GM12878 (cell line): ENCODE data around the gene SOWAHD.
A peak's percentile ranks its signal among the peaks of the same experiment; 100 is the strongest.

Experiments
- BACH1 ChIP-seq: fragments of 450-650 bp; IDR thresholded peaks from 2 replicates; pipeline ENCODE4 v1.6.1; 2017; ENCODE audit warnings: mild to moderate bottlenecking, borderline replicate concordance
- CREB1 ChIP-seq: IDR thresholded peaks from 2 replicates; pipeline ENCODE4 v1.6.1; 2012; ENCODE audit warnings: low read depth, mild to moderate bottlenecking, inconsistent platforms
- MYC ChIP-seq: IDR thresholded peaks from 2 replicates; pipeline ENCODE4 v1.6.1; 2011; ENCODE audit warnings: mild to moderate bottlenecking, low read length, moderate library complexity, inconsistent platforms; ENCODE audit not compliant: insufficient read depth, insufficient replicate concordance, insufficient read length, severe bottlenecking
- NR2C2 ChIP-seq: IDR thresholded peaks from 2 replicates; pipeline ENCODE4 v1.6.1; 2011; ENCODE audit warnings: borderline replicate concordance, low read depth; ENCODE audit not compliant: control insufficient read depth, insufficient read length
- POLR2AphosphoS5 ChIP-seq: IDR thresholded peaks from 2 replicates; pipeline ENCODE4 v1.6.1; 2011; ENCODE audit warnings: mild to moderate bottlenecking, low read length, inconsistent platforms
- RB1 ChIP-seq: fragments of 450-650 bp; formaldehyde crosslinking; IDR thresholded peaks from 2 replicates; pipeline ENCODE4 v1.6.1; 2017; ENCODE audit warnings: mild to moderate bottlenecking, borderline replicate concordance
- YY1 ChIP-seq: IDR thresholded peaks from 2 replicates; pipeline ENCODE4 v1.6.1; 2011; ENCODE audit warnings: low read depth, mild to moderate bottlenecking, low read length
- ZNF274 ChIP-seq: IDR thresholded peaks from one replicate; pipeline ENCODE4 v1.8.0; 2011; ENCODE audit not compliant: insufficient read length, insufficient read depth
- TF ChIP-seq, protein P1 (sequence below), 3 experiments: IDR thresholded peaks in 2 of 3; conservative IDR thresholded peaks in 1 of 3; 2 replicates each; pipeline ENCODE4 v1.5.1; 2011; ENCODE audit warnings: low read depth in 3 of 3, low read length in 3 of 3, mild to moderate bottlenecking in 3 of 3, control low read depth in 2 of 3, moderate library complexity in 2 of 3, inconsistent platforms in 1 of 3, mixed read lengths in 1 of 3; ENCODE audit not compliant: control insufficient read depth in 2 of 3, insufficient read depth in 1 of 3; ENCODE audit errors: extremely low read depth in 1 of 3

DNA sequence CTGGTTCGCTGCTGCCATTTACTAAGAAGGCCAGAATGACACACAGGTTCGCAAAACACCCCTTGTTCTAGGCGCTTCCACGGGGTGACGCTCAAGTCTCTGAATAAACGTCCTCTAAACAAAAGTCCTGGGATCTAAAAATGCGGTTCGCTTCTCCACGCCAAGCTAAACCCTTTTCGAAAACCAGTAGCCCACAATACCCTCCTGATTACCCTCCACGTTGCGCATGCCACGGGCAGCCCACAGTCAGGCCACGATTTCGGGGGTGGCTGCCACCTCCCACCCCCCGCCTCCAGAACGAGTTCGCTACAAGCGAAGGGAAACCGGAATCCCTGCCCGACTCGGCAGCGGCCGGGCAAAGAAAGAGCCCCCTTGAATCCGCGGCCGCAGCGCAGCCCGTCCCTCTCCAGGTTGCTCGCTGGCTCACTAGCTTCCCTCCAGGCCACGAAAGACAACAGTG, 32.6 kb downstream of the SOWAHD start:
- TF ChIP-seq, protein P1, sequence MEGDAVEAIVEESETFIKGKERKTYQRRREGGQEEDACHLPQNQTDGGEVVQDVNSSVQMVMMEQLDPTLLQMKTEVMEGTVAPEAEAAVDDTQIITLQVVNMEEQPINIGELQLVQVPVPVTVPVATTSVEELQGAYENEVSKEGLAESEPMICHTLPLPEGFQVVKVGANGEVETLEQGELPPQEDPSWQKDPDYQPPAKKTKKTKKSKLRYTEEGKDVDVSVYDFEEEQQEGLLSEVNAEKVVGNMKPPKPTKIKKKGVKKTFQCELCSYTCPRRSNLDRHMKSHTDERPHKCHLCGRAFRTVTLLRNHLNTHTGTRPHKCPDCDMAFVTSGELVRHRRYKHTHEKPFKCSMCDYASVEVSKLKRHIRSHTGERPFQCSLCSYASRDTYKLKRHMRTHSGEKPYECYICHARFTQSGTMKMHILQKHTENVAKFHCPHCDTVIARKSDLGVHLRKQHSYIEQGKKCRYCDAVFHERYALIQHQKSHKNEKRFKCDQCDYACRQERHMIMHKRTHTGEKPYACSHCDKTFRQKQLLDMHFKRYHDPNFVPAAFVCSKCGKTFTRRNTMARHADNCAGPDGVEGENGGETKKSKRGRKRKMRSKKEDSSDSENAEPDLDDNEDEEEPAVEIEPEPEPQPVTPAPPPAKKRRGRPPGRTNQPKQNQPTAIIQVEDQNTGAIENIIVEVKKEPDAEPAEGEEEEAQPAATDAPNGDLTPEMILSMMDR (IDR thresholded peaks at IDR 0.05 in 2 of 3, conservative IDR thresholded peaks at IDR 0.05 in 1 of 3; ENCODE audit: control insufficient read depth in 2 of 3, extremely low read depth in 1 of 3, insufficient read depth in 1 of 3, low read depth in 3 of 3, low read length in 3 of 3), result peak; percentile 10 to 38 (median 25); a peak in 3 of 6 replicates
- TF ChIP-seq MYC, result no peak
- TF ChIP-seq ZNF274, result no peak
- TF ChIP-seq YY1, result no peak
- no peak for TF ChIP-seq NR2C2
- TF ChIP-seq POLR2AphosphoS5, result no peak
- TF ChIP-seq CREB1, result no peak
- no peak for TF ChIP-seq RB1
- no peak for TF ChIP-seq BACH1
